Fibroblast of the aortic adventitia (primary cell): ENCODE measurements around the gene RYR3. TPM values are rescaled to one million over a fixed set of nuclear protein-coding genes. Genes with fewer than 3 reads are reported as not detected.

Source experiments
- DNase-seq: peaks from one replicate; pipeline ENCODE4 v3.0.0-alpha.2; 2010; ENCODE audit warnings: low read depth
- H3K4me3 ChIP-seq: 2 replicates; pipeline ENCODE4 v1.5.1; 2011; ENCODE audit warnings: low read depth, mild to moderate bottlenecking, control low read depth, low read length, moderate library complexity
- CTCF ChIP-seq: IDR thresholded peaks from 2 replicates; pipeline ENCODE4 v1.5.1; 2011; ENCODE audit warnings: mild to moderate bottlenecking, low read length, control low read depth, inconsistent platforms; ENCODE audit not compliant: insufficient read depth
- total RNA-seq: library from RNA; depleted of rRNA; stranded (reverse); fragments of >200 nt; gene quantifications from 2 replicates; pipeline ENCODE4 v1.2.3, GENCODE V29; 2012; ENCODE audit warnings: low replicate concordance

RYR3 gene
- total RNA-seq, 1 donor: not detected

- no peak overlapping the region for H3K4me3 ChIP-seq
- peak; percentile 60 for DNase-seq
- no peak for TF ChIP-seq CTCF
Observed at GRCh38 chr15:33720952-33721351, 410.2 kb downstream of the RYR3 start.

- no peak for TF ChIP-seq CTCF
- DNase-seq: peak; percentile 38
- no peak overlapping the region for H3K4me3 ChIP-seq
Observed at GRCh38 chr15:33722005-33722672, 411.4 kb downstream of the RYR3 start.

- H3K4me3 ChIP-seq: no peak overlapping the region
- TF ChIP-seq CTCF: no peak
- no peak for DNase-seq
Observed at GRCh38 chr15:33722673-33723015, 411.9 kb downstream of the RYR3 start.

GRCh38 chr15:33724321-33725036 is 413.7 kb downstream of the RYR3 start:
- DNase-seq: no peak
- no peak for TF ChIP-seq CTCF
- no peak overlapping the region for H3K4me3 ChIP-seq

- peak; percentile 14 for DNase-seq
- TF ChIP-seq CTCF: peak; percentile 19
- H3K4me3 ChIP-seq: no peak overlapping the region
Observed at GRCh38 chr15:33729653-33730052, 418.9 kb downstream of the RYR3 start.

- TF ChIP-seq CTCF: no peak
- no peak for DNase-seq
- H3K4me3 ChIP-seq: no peak overlapping the region
Observed at GRCh38 chr15:33730815-33731214, 420.0 kb downstream of the RYR3 start.
